Gastroesophageal sphincter (tissue), 4 donors: ENCODE data around the gene S1PR3. TPM values are rescaled to one million over a fixed set of nuclear protein-coding genes. Genes with fewer than 3 reads are reported as not detected.

Experiments used
- ATAC-seq: fragments of 150-250 bp; one replicate; pipeline ENCODE4 v1.9.1; 2016; ENCODE audit warnings: mild to moderate bottlenecking, moderate library complexity
- H3K27ac ChIP-seq, 4 donors: fragments of 200-600 bp; sonication (generic) in 3 of 4; 1 replicate in 3 of 4; 2 replicates in 1 of 4; pipeline ENCODE4 v1.5.1; 2016 to 2019
- H3K27me3 ChIP-seq: fragments of 200-600 bp; sonication (generic); one replicate; pipeline ENCODE4 v1.5.1; 2019
- H3K36me3 ChIP-seq, 2 donors: fragments of 200-600 bp; sonication (generic); one replicate each; pipeline ENCODE4 v1.5.1; 2019; ENCODE audit warnings: control low read depth in 1 of 2
- H3K4me1 ChIP-seq, 3 donors: fragments of 200-600 bp; sonication (generic); 1 replicate in 2 of 3; 2 replicates in 1 of 3; pipeline ENCODE4 v1.5.1; 2016 to 2019; ENCODE audit warnings: control low read depth in 2 of 3
- H3K4me3 ChIP-seq, 2 donors: fragments of 200-600 bp; sonication (generic); one replicate each; pipeline ENCODE4 v1.5.1; 2019; ENCODE audit warnings: mild to moderate bottlenecking in 1 of 2, moderate library complexity in 1 of 2
- H3K9me3 ChIP-seq, 3 donors: fragments of 200-600 bp; sonication (generic); one replicate each; pipeline ENCODE4 v1.5.1; 2017 to 2019; ENCODE audit warnings: control low read depth in 2 of 3
- EP300 ChIP-seq: sonication (generic); formaldehyde crosslinking; IDR thresholded peaks from one replicate; pipeline ENCODE4 v1.6.1; 2017; ENCODE audit warnings: antibody characterized with exemption, mild to moderate bottlenecking
- POLR2A ChIP-seq, 2 donors: fragments of 450-650 bp; IDR thresholded peaks; one replicate each; pipeline ENCODE4 v1.6.1; 2017; ENCODE audit warnings: antibody characterized with exemption in 2 of 2, mild to moderate bottlenecking in 2 of 2, moderate library complexity in 1 of 2
- POLR2AphosphoS5 ChIP-seq: sonication (generic); formaldehyde crosslinking; IDR thresholded peaks from one replicate; pipeline ENCODE4 v1.6.1; 2017; ENCODE audit warnings: antibody characterized with exemption
- WGBS, 2 donors: methylation state at CpG; one replicate each; pipeline ENCODE4 v1.1.5; 2018; ENCODE audit warnings: low coverage in 1 of 2; 5-methylcytosine and 5-hydroxymethylcytosine counted together
- total RNA-seq, 4 donors: library from RNA; depleted of rRNA; stranded (reverse); fragments of >200 nt; gene quantifications; one replicate each; pipeline ENCODE4 v1.1.0, GENCODE V29; 2016
- TF ChIP-seq, protein P1 (sequence below), 4 experiments: fragments of 200-600 bp in 2 of 4; fragments of 450-650 bp in 2 of 4; sonication (generic) in 1 of 4; IDR thresholded peaks; one replicate each; pipeline ENCODE4 v1.5.1; 2017 to 2019; ENCODE audit warnings: antibody characterized with exemption in 4 of 4, mild to moderate bottlenecking in 2 of 4, moderate library complexity in 2 of 4

The S1PR3 gene
- total RNA-seq, 4 donors from 2014 or later, result 77.9 to 351 (median 167) TPM

DNA sequence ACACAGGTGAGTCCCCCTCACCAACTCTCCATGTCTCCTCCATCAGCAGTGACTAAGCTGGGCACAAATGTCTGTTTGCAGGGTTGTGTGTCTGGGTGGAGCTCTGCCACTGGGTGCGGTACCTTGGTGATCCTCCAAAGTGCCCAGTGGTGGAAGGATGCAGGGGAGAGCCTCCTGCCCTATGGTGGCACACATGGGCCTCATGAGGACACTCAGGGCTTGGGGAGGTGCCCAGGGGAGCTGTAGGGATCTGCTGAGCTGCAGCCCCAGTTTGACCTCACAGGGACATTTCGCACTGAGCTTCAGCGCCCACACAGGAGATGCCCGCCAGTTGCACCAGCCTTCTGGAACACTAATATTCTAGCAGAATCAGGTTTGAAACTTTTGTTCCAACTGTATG, 29.5 kb downstream of the S1PR3 start:
- Histone ChIP-seq H3K27me3 (no peaks in the 10 kb centered on the region), H3K4me3 (no peak overlapping the region), H3K4me1 (peaks cover 0 to 28% (median 14%) of the 10 kb centered on the region in 3 donors), H3K36me3 (no peaks in the 10 kb centered on the region), H3K9me3 (no peaks in the 10 kb centered on the region), H3K27ac (peak overlapping the region in 1 of 4 donors; percentile 66)
- TF ChIP-seq POLR2A (IDR thresholded peaks at IDR 0.05), result no peak
- no peak for TF ChIP-seq EP300
- TF ChIP-seq POLR2AphosphoS5, result no peak
- TF ChIP-seq, protein P1, sequence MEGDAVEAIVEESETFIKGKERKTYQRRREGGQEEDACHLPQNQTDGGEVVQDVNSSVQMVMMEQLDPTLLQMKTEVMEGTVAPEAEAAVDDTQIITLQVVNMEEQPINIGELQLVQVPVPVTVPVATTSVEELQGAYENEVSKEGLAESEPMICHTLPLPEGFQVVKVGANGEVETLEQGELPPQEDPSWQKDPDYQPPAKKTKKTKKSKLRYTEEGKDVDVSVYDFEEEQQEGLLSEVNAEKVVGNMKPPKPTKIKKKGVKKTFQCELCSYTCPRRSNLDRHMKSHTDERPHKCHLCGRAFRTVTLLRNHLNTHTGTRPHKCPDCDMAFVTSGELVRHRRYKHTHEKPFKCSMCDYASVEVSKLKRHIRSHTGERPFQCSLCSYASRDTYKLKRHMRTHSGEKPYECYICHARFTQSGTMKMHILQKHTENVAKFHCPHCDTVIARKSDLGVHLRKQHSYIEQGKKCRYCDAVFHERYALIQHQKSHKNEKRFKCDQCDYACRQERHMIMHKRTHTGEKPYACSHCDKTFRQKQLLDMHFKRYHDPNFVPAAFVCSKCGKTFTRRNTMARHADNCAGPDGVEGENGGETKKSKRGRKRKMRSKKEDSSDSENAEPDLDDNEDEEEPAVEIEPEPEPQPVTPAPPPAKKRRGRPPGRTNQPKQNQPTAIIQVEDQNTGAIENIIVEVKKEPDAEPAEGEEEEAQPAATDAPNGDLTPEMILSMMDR (IDR thresholded peaks at IDR 0.05), result no peak
- WGBS, 2 donors, result no CpG with 5 or more reads among the region's 4 CpGs
- no peak for ATAC-seq

DNA sequence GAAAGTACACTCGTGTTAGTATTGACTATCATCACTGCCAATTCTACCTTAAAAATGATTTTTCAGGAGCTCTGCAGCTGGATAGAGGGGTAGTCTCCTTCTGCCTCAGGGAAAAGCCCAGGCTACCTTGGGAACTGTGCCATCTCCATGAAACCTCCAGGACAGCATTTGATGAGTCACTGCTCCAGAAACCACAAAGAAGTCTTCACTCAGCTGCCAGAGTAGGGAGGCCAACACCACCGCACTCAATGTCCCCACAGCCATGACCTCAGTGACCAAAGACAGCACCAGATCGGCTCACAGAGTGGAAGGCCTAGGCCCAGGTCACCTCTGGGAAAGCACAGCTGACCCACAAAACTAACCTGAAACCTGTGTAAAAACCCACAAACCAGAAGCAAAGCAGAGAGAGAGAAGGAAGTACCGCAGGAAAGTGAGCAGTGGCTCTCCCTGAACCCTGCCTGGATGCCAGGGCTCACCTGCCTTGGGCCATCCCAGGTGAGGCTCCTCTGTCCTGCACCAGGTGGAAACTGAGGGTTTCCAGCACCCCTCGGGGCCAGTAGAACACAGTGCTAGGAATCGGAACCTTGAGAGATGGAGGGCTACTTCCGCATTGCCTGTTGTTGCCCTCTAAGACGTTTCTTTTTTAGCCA, 30.0 kb downstream of the S1PR3 start:
- no peak for TF ChIP-seq POLR2AphosphoS5
- TF ChIP-seq POLR2A (IDR thresholded peaks at IDR 0.05), result no peak
- TF ChIP-seq, protein P1 (IDR thresholded peaks at IDR 0.05), result no peak
- no peak for TF ChIP-seq EP300
- Histone ChIP-seq H3K4me1 (peaks cover 0 to 28% (median 14%) of the 10 kb centered on the region in 3 donors), H3K27me3 (no peaks in the 10 kb centered on the region), H3K4me3 (no peak overlapping the region), H3K9me3 (no peaks in the 10 kb centered on the region), H3K27ac (peak overlapping the region in 3 of 4 donors; percentile 51 to 66 (median 62)), H3K36me3 (no peaks in the 10 kb centered on the region)
- peak; percentile 68 for ATAC-seq
- WGBS, 2 donors, result 77 to 93% methylated on average over 2 to 4 of the region's 8 CpGs

DNA sequence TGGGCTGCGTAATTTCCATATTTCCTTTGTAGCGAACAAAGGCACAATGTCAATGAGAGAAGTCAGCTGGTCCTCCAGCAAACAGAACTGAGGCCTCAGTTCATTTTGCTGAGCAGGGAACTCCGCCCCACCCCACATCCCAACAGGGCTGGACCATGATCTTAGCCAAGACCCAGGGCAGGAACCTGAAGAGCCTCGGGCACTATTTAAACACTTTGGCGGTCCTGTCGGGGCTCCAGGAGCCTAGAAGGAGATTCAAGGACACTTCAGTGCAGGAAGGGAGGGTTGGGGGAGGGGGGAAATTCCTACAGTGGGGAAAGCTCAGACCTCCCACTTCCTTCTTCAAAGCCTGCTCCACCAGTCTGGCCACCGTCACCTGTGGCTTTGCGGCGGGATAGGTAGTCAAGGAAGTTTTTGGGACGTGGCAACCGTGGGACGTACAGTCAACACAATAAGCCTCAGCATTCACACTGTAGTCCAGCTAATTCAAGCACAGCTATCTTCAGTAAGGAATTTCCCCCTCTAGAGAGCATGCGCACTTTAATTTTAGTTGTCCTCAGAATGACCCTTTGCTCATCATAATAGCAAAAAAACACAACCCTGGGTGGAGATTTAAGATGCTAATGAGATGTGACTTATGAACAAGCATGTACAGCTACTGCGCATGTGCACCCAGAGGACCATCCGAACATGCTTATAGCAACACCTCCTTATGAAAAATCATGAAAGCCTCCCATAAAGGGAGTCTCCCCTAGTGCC, 30.9 kb downstream of the S1PR3 start:
- WGBS, 2 donors, result 52 to 100% methylated on average over 2 to 14 of the region's 15 CpGs
- Histone ChIP-seq H3K36me3 (no peaks in the 10 kb centered on the region), H3K27ac (peak overlapping the region in 3 of 4 donors; percentile 51 to 66 (median 62)), H3K27me3 (no peaks in the 10 kb centered on the region), H3K4me1 (peaks cover 0 to 28% (median 14%) of the 10 kb centered on the region in 3 donors), H3K9me3 (no peaks in the 10 kb centered on the region), H3K4me3 (no peak overlapping the region)
- TF ChIP-seq EP300, result no peak
- TF ChIP-seq POLR2A (IDR thresholded peaks at IDR 0.05), result no peak
- TF ChIP-seq, protein P1 (IDR thresholded peaks at IDR 0.05), result no peak
- TF ChIP-seq POLR2AphosphoS5, result no peak
- no peak for ATAC-seq

DNA sequence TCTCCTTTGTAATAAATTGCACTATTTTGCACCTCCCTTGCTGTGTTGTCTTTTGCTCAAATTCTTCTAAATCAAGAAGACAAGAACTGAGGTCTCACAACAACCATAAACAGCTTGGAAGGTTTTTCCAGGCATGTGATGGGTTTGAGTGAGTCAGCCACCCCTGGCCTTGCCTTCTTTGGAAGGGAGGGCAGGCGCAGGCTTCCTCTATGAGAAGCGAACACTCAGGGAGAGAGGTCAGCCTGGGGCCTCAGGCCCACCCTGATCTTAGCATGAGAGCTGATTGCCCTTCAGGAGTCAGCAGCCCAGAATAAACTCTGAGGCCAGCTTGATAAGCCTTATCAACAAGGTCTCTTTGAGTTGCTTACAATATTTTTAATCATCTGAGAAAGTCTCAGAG, 31.6 kb downstream of the S1PR3 start:
- Histone ChIP-seq H3K9me3 (no peaks in the 10 kb centered on the region), H3K4me3 (no peak overlapping the region), H3K36me3 (no peaks in the 10 kb centered on the region), H3K27ac (peak overlapping the region in 3 of 4 donors; percentile 13 to 38 (median 22)), H3K27me3 (no peaks in the 10 kb centered on the region), H3K4me1 (peaks cover 0 to 28% (median 14%) of the 10 kb centered on the region in 3 donors)
- TF ChIP-seq POLR2A (IDR thresholded peaks at IDR 0.05) (no peak), EP300 (no peak), POLR2AphosphoS5 (no peak)
- TF ChIP-seq, protein P1 (IDR thresholded peaks at IDR 0.05), result no peak
- no CpG with 5 or more reads among the region's 2 CpGs for WGBS, 2 donors
- ATAC-seq, result peak; percentile 39
